SK-N-SH (cell line): Measurements from ENCODE around the gene ARHGAP21. TPM values are rescaled to one million over a fixed set of nuclear protein-coding genes. Genes with fewer than 3 reads are reported as not detected.

Experiments
- CTCF ChIA-PET: fragments of 300-600, 350-600 bp; formaldehyde crosslinking; extraction: SDS; loops from one replicate; lab custom pipeline; 2021; lab: Yijun Ruan, JAX
- POLR2A ChIA-PET: fragments of 350-600 bp; sonication (Branson Sonifier 250); formaldehyde crosslinking; extraction: SDS; loops from one replicate; lab custom pipeline; 2020; ENCODE audit warnings: antibody characterized with exemption, inconsistent platforms; lab: Yijun Ruan, JAX
- DNase-seq: peaks from one replicate; pipeline ENCODE4 v3.0.0; 2012
- H2AFZ ChIP-seq: fragments of 200-600 bp; sonication (generic); 2 replicates; pipeline ENCODE4 v1.8.1; 2016; ENCODE audit warnings: antibody characterized with exemption, mild to moderate bottlenecking, low read depth
- H3F3A ChIP-seq: fragments of 200-600 bp; sonication (generic); replicated peaks from 2 replicates; pipeline ENCODE3; 2016; ENCODE audit warnings: antibody characterized with exemption, mild to moderate bottlenecking; ENCODE audit not compliant: insufficient read depth
- H3K27ac ChIP-seq, 2 experiments: fragments of 200-500 bp in 1 of 2; fragments of 200-600 bp in 1 of 2; sonication (Bioruptor generic) in 1 of 2; sonication (generic), shearing (Covaris generic) in 1 of 2; 2 replicates each; pipeline versions ENCODE4 v1.5.1 to v1.6.1; 2014 to 2016; ENCODE audit warnings: low read depth in 2 of 2, inconsistent platforms in 1 of 2, low read length in 1 of 2, mild to moderate bottlenecking in 1 of 2, mixed read lengths in 1 of 2
- H3K27me3 ChIP-seq: fragments of 200-600 bp; sonication (generic), shearing (Covaris generic); 2 replicates; pipeline ENCODE4 v1.6.1; 2016; ENCODE audit warnings: mixed run types; ENCODE audit not compliant: insufficient read depth
- H3K36me3 ChIP-seq, 2 experiments: fragments of 200-500 bp in 1 of 2; fragments of 200-600 bp in 1 of 2; sonication (Bioruptor generic) in 1 of 2; sonication (generic) in 1 of 2; replicated peaks in 1 of 2; 2 replicates each; pipeline versions ENCODE3 to v1.5.1; 2014 to 2016; ENCODE audit warnings: low read length in 1 of 2, mild to moderate bottlenecking in 1 of 2; ENCODE audit not compliant: insufficient read depth in 2 of 2, control insufficient read depth in 1 of 2
- H3K4me1 ChIP-seq, 2 experiments: fragments of 200-500 bp in 1 of 2; fragments of 200-600 bp in 1 of 2; sonication (Bioruptor generic) in 1 of 2; sonication (generic), shearing (Covaris generic) in 1 of 2; 2 replicates each; pipeline versions ENCODE4 v1.5.1 to v1.6.1; 2014 to 2016; ENCODE audit warnings: low read depth in 1 of 2, low read length in 1 of 2, mixed run types in 1 of 2; ENCODE audit not compliant: insufficient read depth in 2 of 2, control insufficient read depth in 1 of 2
- H3K4me2 ChIP-seq: fragments of 200-600 bp; sonication (generic), shearing (Covaris generic); 2 replicates; pipeline ENCODE4 v1.6.1; 2017; ENCODE audit warnings: mixed run types
- H3K4me3 ChIP-seq, 2 experiments: fragments of 200-500 bp in 1 of 2; fragments of 200-600 bp in 1 of 2; sonication (Bioruptor generic) in 1 of 2; sonication (generic), shearing (Covaris generic) in 1 of 2; 2 replicates each; pipeline versions ENCODE4 v1.5.1 to v1.8.1; 2014 to 2016; ENCODE audit warnings: low read depth in 2 of 2, inconsistent platforms in 1 of 2, low read length in 1 of 2, mild to moderate bottlenecking in 1 of 2, mixed read lengths in 1 of 2, moderate library complexity in 1 of 2
- H3K79me2 ChIP-seq: fragments of 200-600 bp; sonication (generic); 2 replicates; pipeline ENCODE4 v1.8.1; 2017; ENCODE audit warnings: mild to moderate bottlenecking; ENCODE audit not compliant: insufficient read depth
- H3K9ac ChIP-seq: fragments of 200-600 bp; sonication (generic); 2 replicates; pipeline ENCODE4 v1.6.1; 2017; ENCODE audit warnings: mixed run types
- H3K9me2 ChIP-seq: fragments of 200-600 bp; sonication (generic); 2 replicates; pipeline ENCODE4 v1.6.1; 2017; ENCODE audit warnings: mixed run types
- H3K9me3 ChIP-seq: fragments of 200-600 bp; sonication (generic); 2 replicates; pipeline ENCODE4 v1.6.1; 2017; ENCODE audit warnings: mixed run types, mild to moderate bottlenecking, moderate library complexity
- H4K20me1 ChIP-seq: fragments of 200-600 bp; sonication (generic); 2 replicates; pipeline ENCODE4 v1.6.1; 2017; ENCODE audit warnings: mild to moderate bottlenecking, mixed run types; ENCODE audit not compliant: insufficient read depth
- CHD2 ChIP-seq: fragments of 150-350 bp; IDR thresholded peaks from 2 replicates; pipeline ENCODE4 v1.6.1; 2018; ENCODE audit warnings: low read length; ENCODE audit not compliant: partially characterized antibody
- ELF1 ChIP-seq: IDR thresholded peaks from 2 replicates; pipeline ENCODE4 v1.4.0; 2012
- EZH2phosphoT487 ChIP-seq: fragments of 200-600 bp; sonication (generic); IDR thresholded peaks from 2 replicates; pipeline ENCODE4 v1.6.1; 2017; ENCODE audit warnings: low read depth, mixed run types, mild to moderate bottlenecking, antibody characterized with exemption, moderate library complexity, borderline replicate concordance
- GABPA ChIP-seq: IDR thresholded peaks from 2 replicates; pipeline ENCODE4 v1.4.0; 2012; ENCODE audit warnings: low read depth, mild to moderate bottlenecking
- GATA2 ChIP-seq: sonication (generic); formaldehyde crosslinking; IDR thresholded peaks from 2 replicates; pipeline ENCODE4 v1.5.0; 2020; ENCODE audit warnings: mild to moderate bottlenecking, missing genetic modification reagents
- JUND ChIP-seq: IDR thresholded peaks from 2 replicates; pipeline ENCODE4 v1.4.0; 2012
- MEF2A ChIP-seq: IDR thresholded peaks from 2 replicates; pipeline ENCODE4 v1.4.0; 2012; ENCODE audit warnings: low read depth, borderline replicate concordance
- MXI1 ChIP-seq: IDR thresholded peaks from 2 replicates; pipeline ENCODE4 v1.6.1; 2012; ENCODE audit warnings: mild to moderate bottlenecking, low read depth, low read length, improper control_type of control experiment
- NRF1 ChIP-seq: IDR thresholded peaks from 2 replicates; pipeline ENCODE4 v1.6.1; 2012; ENCODE audit warnings: low read depth, mild to moderate bottlenecking, low read length
- PBX3 ChIP-seq: IDR thresholded peaks from 2 replicates; pipeline ENCODE4; 2012
- POLR2AphosphoS5 ChIP-seq: IDR thresholded peaks from 2 replicates; pipeline ENCODE4 v1.6.1; 2012; ENCODE audit warnings: low read depth, low read length
- RCOR1 ChIP-seq: fragments of 150-350 bp; IDR thresholded peaks from 2 replicates; pipeline ENCODE4 v1.6.1; 2017; ENCODE audit warnings: antibody characterized with exemption, low read length
- RFX5 ChIP-seq: IDR thresholded peaks from 2 replicates; pipeline ENCODE4 v1.6.1; 2012; ENCODE audit warnings: mild to moderate bottlenecking, improper control_type of control experiment, low read length
- SIN3A ChIP-seq: IDR thresholded peaks from 2 replicates; pipeline ENCODE4 v1.6.1; 2012; ENCODE audit warnings: low read depth, mild to moderate bottlenecking, low read length, moderate library complexity, borderline replicate concordance
- SMC3 ChIP-seq: IDR thresholded peaks from 2 replicates; pipeline ENCODE4 v1.6.1; 2012; ENCODE audit warnings: low read depth, low read length, improper control_type of control experiment
- TAF1 ChIP-seq: IDR thresholded peaks from 2 replicates; pipeline ENCODE4 v1.6.1; 2012; ENCODE audit warnings: low read depth, mild to moderate bottlenecking, low read length, moderate library complexity, borderline replicate concordance
- TCF12 ChIP-seq: IDR thresholded peaks from 2 replicates; pipeline ENCODE4 v1.4.0; 2012
- YY1 ChIP-seq: IDR thresholded peaks from 2 replicates; pipeline ENCODE4 v1.4.0; 2012; ENCODE audit warnings: low read depth, mild to moderate bottlenecking
- WGBS: methylation state at CpG from one replicate; pipeline ENCODE4 v1.1.6; 2017; ENCODE audit warnings: low lambda C conversion rate; 5-methylcytosine and 5-hydroxymethylcytosine counted together
- polyA plus RNA-seq, 3 experiments: library from polyadenylated mRNA; depleted of rRNA; stranded (reverse); fragments of >200 nt; gene quantifications; 2 replicates each; pipeline ENCODE4 v1.2.3, GENCODE V29; 2012
- TF ChIP-seq, protein P1 (sequence below): IDR thresholded peaks from 2 replicates; pipeline ENCODE4 v1.4.0; 2012; ENCODE audit warnings: low read depth, borderline replicate concordance
- TF ChIP-seq, protein P2 (sequence below): IDR thresholded peaks from 2 replicates; pipeline ENCODE4 v1.4.0; 2012; ENCODE audit warnings: low read depth
- TF ChIP-seq, protein P3 (sequence below): fragments of 150-350 bp; IDR thresholded peaks from 2 replicates; pipeline ENCODE4 v1.6.1; 2017; ENCODE audit warnings: antibody characterized with exemption, low read length, low read depth, borderline replicate concordance

Gene ARHGAP21
- polyA plus RNA-seq, 1 of the 3 experiments (the other 2 are of a cell fraction), result 27.8 TPM

DNA sequence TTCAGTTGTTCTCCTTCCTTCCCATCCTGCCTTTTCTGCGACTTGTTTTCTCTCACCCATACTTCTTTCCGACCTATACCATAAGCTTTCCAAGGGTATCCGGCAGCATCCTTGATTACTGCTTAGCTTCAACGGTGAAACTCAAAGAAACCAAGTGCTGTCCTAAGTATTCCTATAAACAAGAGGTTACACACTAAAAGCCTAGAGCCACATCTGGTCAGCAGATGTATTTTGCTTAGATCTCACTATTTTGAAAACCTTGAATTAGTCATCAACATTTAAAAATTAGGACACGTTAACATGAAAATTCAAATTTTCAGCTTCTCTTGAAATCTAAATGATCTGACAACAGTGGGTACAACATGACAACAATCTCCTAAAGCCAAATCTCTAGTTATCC, 20.0 kb downstream of the ARHGAP21 start:
- Histone ChIP-seq H3K36me3 (no peaks in the 10 kb centered on the region), H3K9me3 (no peaks in the 10 kb centered on the region), H3K27me3 (no peaks in the 10 kb centered on the region), H3K9me2 (no peaks in the 10 kb centered on the region), H3K4me2 (no peak overlapping the region), H4K20me1 (peaks cover 83% of the 10 kb centered on the region), H3K79me2 (peaks cover 98% of the 10 kb centered on the region), H3K27ac (0 out of 4 replicates have a peak overlapping the region, but pooled peaks of 1 of the 2 experiments have one; percentile 40), H3F3A (peaks cover 15% of the 10 kb centered on the region), H2AFZ (no peak overlapping the region), H3K4me3 (no peak overlapping the region), H3K9ac (no peak overlapping the region), H3K4me1 (peaks cover 21 to 28% of the 10 kb centered on the region in 2 experiments; a peak in 3 of 4 replicates)
- CTCF ChIA-PET, result no interaction called here
- TF ChIP-seq TCF12 (peak; percentile 92), GABPA (no peak), SMC3 (no peak), POLR2AphosphoS5 (peak; percentile 12; the same call in 1 of the 2 replicates)
- TF ChIP-seq, protein P1, sequence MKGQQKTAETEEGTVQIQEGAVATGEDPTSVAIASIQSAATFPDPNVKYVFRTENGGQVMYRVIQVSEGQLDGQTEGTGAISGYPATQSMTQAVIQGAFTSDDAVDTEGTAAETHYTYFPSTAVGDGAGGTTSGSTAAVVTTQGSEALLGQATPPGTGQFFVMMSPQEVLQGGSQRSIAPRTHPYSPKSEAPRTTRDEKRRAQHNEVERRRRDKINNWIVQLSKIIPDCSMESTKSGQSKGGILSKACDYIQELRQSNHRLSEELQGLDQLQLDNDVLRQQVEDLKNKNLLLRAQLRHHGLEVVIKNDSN, result no peak
- TF ChIP-seq, protein P2, sequence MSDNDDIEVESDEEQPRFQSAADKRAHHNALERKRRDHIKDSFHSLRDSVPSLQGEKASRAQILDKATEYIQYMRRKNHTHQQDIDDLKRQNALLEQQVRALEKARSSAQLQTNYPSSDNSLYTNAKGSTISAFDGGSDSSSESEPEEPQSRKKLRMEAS, result no peak
- POLR2A ChIA-PET, result no interaction called here
- no peak for DNase-seq
- WGBS, result 79% methylated on average over 5 of the region's 5 CpGs

GRCh38 chr10:24701447-24701846, 22.2 kb downstream of the ARHGAP21 start:
- CTCF ChIA-PET, result interaction anchor here (1.4 kb wide), 1 partner anchor 25 kb away, joined by 3 read pairs; no protein-coding TSS in a partner anchor
- peaks cover 10 to 14% of the 10 kb centered on the region in 2 experiments; a peak in 3 of 4 replicates for H3K4me1 ChIP-seq
- H3K9me2 ChIP-seq, result no peaks in the 10 kb centered on the region
- H3K9ac ChIP-seq, result no peak overlapping the region
- TF ChIP-seq TAF1 (no peak), RFX5 (no peak), SMC3 (no peak), YY1 (no peak), CHD2 (no peak), EZH2phosphoT487 (no peak)
- H3K36me3 ChIP-seq, result no peaks in the 10 kb centered on the region
- no peaks in the 10 kb centered on the region for H3K9me3 ChIP-seq
- no peak overlapping the region for H3K4me2 ChIP-seq
- H4K20me1 ChIP-seq, result peaks cover 86% of the 10 kb centered on the region
- WGBS, result 97% methylated on average over 3 of the region's 3 CpGs
- H3F3A ChIP-seq, result peaks cover 9% of the 10 kb centered on the region
- POLR2A ChIA-PET, result no interaction called here
- H3K27me3 ChIP-seq, result no peaks in the 10 kb centered on the region
- H3K27ac ChIP-seq, result no peak overlapping the region
- DNase-seq, result no peak
- H3K79me2 ChIP-seq, result peaks cover 100% of the 10 kb centered on the region
- no peak overlapping the region for H3K4me3 ChIP-seq
- H2AFZ ChIP-seq, result no peak overlapping the region

- Histone ChIP-seq H3K27ac (no peak overlapping the region), H3K4me1 (peaks cover 5 to 10% of the 10 kb centered on the region in 2 experiments; a peak in 3 of 4 replicates), H3K9ac (no peak overlapping the region), H2AFZ (no peak overlapping the region), H3K27me3 (no peaks in the 10 kb centered on the region), H3K79me2 (peaks cover 100% of the 10 kb centered on the region), H4K20me1 (peaks cover 86% of the 10 kb centered on the region), H3K9me2 (no peaks in the 10 kb centered on the region), H3K4me2 (no peak overlapping the region), H3F3A (peaks cover 5% of the 10 kb centered on the region), H3K36me3 (no peaks in the 10 kb centered on the region), H3K9me3 (no peaks in the 10 kb centered on the region), H3K4me3 (no peak overlapping the region)
- over 99% methylated on average over 6 of the region's 6 CpGs for WGBS
- DNase-seq, result no peak
- ChIA-PET CTCF (interaction anchor here (1.3 to 1.4 kb wide), 2 partner anchors 25 to 58 kb away, joined by 3 read pairs; no protein-coding TSS in a partner anchor), POLR2A (no interaction called here)
- TF ChIP-seq POLR2AphosphoS5 (no peak), YY1 (no peak), TAF1 (no peak), JUND (no peak), NRF1 (no peak), TCF12 (no peak), GATA2 (no peak), MXI1 (no peak), ELF1 (no peak), GABPA (no peak), SIN3A (no peak), RCOR1 (no peak), RFX5 (no peak), MEF2A (no peak), PBX3 (no peak)
- TF ChIP-seq, protein P3, sequence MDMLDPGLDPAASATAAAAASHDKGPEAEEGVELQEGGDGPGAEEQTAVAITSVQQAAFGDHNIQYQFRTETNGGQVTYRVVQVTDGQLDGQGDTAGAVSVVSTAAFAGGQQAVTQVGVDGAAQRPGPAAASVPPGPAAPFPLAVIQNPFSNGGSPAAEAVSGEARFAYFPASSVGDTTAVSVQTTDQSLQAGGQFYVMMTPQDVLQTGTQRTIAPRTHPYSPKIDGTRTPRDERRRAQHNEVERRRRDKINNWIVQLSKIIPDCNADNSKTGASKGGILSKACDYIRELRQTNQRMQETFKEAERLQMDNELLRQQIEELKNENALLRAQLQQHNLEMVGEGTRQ, result no peak
Measured at GRCh38 chr10:24700948-24701347, 22.7 kb downstream of the ARHGAP21 start.
